ENCODE results near the gene TXNRD2.

DNA sequence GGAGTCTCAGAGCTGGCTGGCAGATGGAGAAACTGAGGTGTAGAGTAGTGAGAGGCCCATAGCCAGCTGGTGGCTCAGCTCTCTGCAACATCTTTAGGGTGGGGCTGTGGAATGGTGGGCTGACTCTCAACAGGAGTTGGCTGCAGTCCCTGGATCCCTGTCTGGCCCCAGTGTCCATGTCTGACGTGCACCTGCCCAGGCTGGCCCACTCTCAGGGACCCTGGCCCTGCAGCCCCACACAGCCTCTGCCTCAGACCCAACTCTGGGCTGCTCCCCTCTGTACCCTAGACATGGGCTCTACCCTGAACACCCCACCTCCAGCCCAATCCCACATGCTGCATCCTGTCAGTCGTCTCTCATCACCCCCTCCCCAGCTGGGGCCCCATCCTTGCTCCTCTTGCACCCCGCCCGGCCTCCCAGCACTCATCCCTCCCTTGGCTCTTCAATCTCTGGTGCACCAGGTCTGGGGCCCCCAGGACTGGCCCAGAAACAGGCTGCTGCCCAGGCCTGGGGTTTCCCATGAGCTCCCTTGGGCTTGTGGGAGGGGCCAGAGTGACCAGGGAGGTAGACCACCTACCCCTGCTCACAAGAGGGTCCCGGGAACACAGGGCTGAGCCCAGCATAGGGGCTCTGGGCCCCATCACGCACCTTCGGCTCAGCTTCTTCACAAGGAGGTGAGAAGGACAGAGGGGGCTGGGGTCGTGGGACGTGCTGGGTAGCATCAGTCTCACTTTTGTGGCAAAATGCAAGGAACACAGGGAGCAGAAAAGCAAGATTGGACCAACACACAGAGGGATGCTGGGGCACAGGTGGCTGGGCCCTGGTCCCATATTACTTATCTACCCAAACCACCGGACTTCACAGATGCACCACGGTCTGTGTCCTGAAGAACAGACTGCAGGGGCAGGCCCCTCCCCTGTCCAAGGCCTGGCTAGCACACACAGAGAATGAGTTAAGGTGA, 43.5 kb upstream of the TXNRD2 start:
- TF ChIP-seq, protein P1, sequence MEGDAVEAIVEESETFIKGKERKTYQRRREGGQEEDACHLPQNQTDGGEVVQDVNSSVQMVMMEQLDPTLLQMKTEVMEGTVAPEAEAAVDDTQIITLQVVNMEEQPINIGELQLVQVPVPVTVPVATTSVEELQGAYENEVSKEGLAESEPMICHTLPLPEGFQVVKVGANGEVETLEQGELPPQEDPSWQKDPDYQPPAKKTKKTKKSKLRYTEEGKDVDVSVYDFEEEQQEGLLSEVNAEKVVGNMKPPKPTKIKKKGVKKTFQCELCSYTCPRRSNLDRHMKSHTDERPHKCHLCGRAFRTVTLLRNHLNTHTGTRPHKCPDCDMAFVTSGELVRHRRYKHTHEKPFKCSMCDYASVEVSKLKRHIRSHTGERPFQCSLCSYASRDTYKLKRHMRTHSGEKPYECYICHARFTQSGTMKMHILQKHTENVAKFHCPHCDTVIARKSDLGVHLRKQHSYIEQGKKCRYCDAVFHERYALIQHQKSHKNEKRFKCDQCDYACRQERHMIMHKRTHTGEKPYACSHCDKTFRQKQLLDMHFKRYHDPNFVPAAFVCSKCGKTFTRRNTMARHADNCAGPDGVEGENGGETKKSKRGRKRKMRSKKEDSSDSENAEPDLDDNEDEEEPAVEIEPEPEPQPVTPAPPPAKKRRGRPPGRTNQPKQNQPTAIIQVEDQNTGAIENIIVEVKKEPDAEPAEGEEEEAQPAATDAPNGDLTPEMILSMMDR (IDR thresholded peaks at IDR 0.05) = no peak
- TF ChIP-seq POLR2A (IDR thresholded peaks at IDR 0.05) (no peak), POLR2AphosphoS5 (IDR thresholded peaks at IDR 0.05) (no peak), EP300 (IDR thresholded peaks at IDR 0.05) (no peak)
